Spleen (tissue), 11 donors: ENCODE measurements around the gene SREBF2. TPM values are rescaled to one million over a fixed set of nuclear protein-coding genes. Genes with fewer than 3 reads are reported as not detected.

Experiments used
- DNase-seq: peaks from one replicate; pipeline ENCODE4 v3.0.0-alpha.2; 2020
- H3K27ac ChIP-seq, 8 donors: fragments of 200-600 bp; sonication (generic) in 7 of 8; 1 replicate in 4 of 8; 2 replicates in 4 of 8; pipeline versions ENCODE4 v1.5.0 to v1.8.0; 2016 to 2021; ENCODE audit warnings: inconsistent platforms in 4 of 8, mild to moderate bottlenecking in 4 of 8, moderate library complexity in 1 of 8
- H3K27me3 ChIP-seq, 7 donors: fragments of 200-600 bp; sonication (generic) in 6 of 7; replicated peaks in 1 of 7; 1 replicate in 4 of 7; 2 replicates in 3 of 7; pipeline versions ENCODE4 v1.5.0 to v1.8.0; 2016 to 2021; ENCODE audit warnings: inconsistent platforms in 3 of 7, mild to moderate bottlenecking in 1 of 7
- H3K36me3 ChIP-seq, 6 donors: fragments of 200-600 bp; sonication (generic) in 5 of 6; 1 replicate in 4 of 6; 2 replicates in 2 of 6; pipeline versions ENCODE4 v1.5.0 to v1.8.0; 2016 to 2021; ENCODE audit warnings: inconsistent platforms in 2 of 6
- H3K4me1 ChIP-seq, 6 donors: fragments of 200-600 bp; sonication (generic) in 5 of 6; 1 replicate in 3 of 6; 2 replicates in 3 of 6; pipeline versions ENCODE4 v1.5.0 to v1.8.0; 2016 to 2021; ENCODE audit warnings: inconsistent platforms in 3 of 6
- H3K4me3 ChIP-seq, 8 donors: fragments of 200-600 bp; sonication (generic) in 7 of 8; 1 replicate in 4 of 8; 2 replicates in 4 of 8; pipeline versions ENCODE4 v1.5.0 to v1.8.0; 2016 to 2021; ENCODE audit warnings: inconsistent platforms in 4 of 8, mild to moderate bottlenecking in 4 of 8, moderate library complexity in 2 of 8
- H3K9me3 ChIP-seq, 8 donors: fragments of 200-600 bp; sonication (generic) in 7 of 8; 1 replicate in 4 of 8; 2 replicates in 4 of 8; pipeline versions ENCODE4 v1.5.0 to v1.8.0; 2016 to 2021; ENCODE audit warnings: inconsistent platforms in 4 of 8
- CTCF ChIP-seq, 11 experiments: fragments of 200-600 bp in 7 of 11; fragments of 450-650 bp in 4 of 11; sonication (generic) in 4 of 11; IDR thresholded peaks in 8 of 11; conservative IDR thresholded peaks in 3 of 11; 1 replicate in 7 of 11; 2 replicates in 4 of 11; pipeline versions ENCODE4 v1.4.0 to v1.8.0; 2016 to 2021; ENCODE audit warnings: antibody characterized with exemption in 11 of 11, inconsistent platforms in 4 of 11, mild to moderate bottlenecking in 1 of 11
- POLR2A ChIP-seq, 3 donors: fragments of 450-650 bp; IDR thresholded peaks; one replicate each; pipeline ENCODE4 v1.5.1; 2017; ENCODE audit warnings: antibody characterized with exemption in 3 of 3, mild to moderate bottlenecking in 1 of 3
- POLR2AphosphoS5 ChIP-seq, 3 donors: sonication (generic); formaldehyde crosslinking; IDR thresholded peaks; one replicate each; pipeline ENCODE4 v1.5.1; 2017; ENCODE audit warnings: antibody characterized with exemption in 3 of 3
- WGBS, 5 donors: extraction: QIAGEN DNeasy Blood & Tissue Kit in 3 of 5; methylation state at CpG; one replicate each; pipeline versions ENCODE4 v1.1.5 to v1.1.7; 2013 to 2018; 5-methylcytosine and 5-hydroxymethylcytosine counted together
- intact Hi-C: fragments of 100-400 bp; cut with DNase I; formaldehyde crosslinking; loops from one replicate; pipeline ENCODE4 v1.15.0; 2023; ENCODE audit warnings: low total_unique reads
- polyA plus RNA-seq, 3 donors: library from polyadenylated mRNA; stranded (reverse); fragments of 200-250 nt; gene quantifications; one replicate each; pipeline ENCODE4 v1.2.1, GENCODE V29; 2013
- total RNA-seq, 7 donors: library from RNA; depleted of rRNA in 3 of 7; stranded (reverse); fragments of >200 nt in 3 of 7; fragmentation: NEBNext Ultra II Directional in 4 of 7; extraction: Animal tissue kit (Norgen Biotek cat#: 25700) in 4 of 7; gene quantifications; one replicate each; pipeline versions ENCODE4 v1.1.0 to v1.2.1, GENCODE V29; 2016 to 2021
- donor health status: healthy with polysubstance abuse.
- donor health status: DM: no; HTN: no; CAD: no; lungs with moderate emphysema.
- donor health status: DM: no; HTN: no; CAD: no.
- donor health status: Bipolar disorder and iron deficiency.
- donor health status: healthy.
- donor health status: DM: no; HTN: no; CAD: no.
- donor health status: DM: yes; HTN: yes; CAD: no.

The SREBF2 gene
- total and polyA plus RNA-seq, 10 donors: 19.4 to 104 (median 63.3) TPM

DNA sequence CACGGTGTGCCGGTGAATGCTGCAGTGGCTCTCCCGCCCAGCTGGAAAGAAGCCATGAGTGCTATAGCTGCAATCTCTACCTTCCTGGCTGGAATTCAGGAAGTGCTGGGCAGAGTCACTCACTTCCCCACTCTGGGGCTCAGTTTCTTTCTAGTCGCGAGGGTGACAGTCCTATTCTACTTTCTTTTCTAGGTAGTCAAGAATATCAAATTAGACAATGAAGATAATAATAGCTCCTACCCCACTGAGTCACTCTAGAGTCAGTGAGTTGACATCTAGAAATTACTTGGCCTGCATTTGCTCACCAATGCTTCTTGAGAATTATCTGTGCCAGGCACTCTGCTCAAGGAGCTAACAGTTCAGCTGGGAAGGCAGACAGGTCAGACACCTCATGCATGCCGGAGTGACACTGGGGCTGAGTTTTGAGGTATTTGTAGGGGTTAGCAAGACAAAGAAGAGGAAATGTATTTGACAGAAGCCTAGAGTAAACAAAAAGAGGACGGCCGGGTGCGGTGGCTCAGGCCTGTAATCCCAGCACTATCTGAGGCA is 110.8 kb downstream of the SREBF2 start:
- no peak overlapping the region for H3K4me3 ChIP-seq
- DNase-seq: no peak
- peaks cover 0 to 10% (median 0%) of the 10 kb centered on the region in 7 donors for H3K27me3 ChIP-seq
- WGBS, 5 donors: 59 to 78% (median 68%) methylated on average over 9 of the region's 9 CpGs
- no peak overlapping the region for H3K27ac ChIP-seq
- peaks cover 0 to 10% (median 0%) of the 10 kb centered on the region in 6 donors for H3K36me3 ChIP-seq
- H3K9me3 ChIP-seq: no peaks in the 10 kb centered on the region
- intact Hi-C loops: loop anchor here (5.0 kb wide), 3 partner anchors 121 to 246 kb away; partner anchors contain the start of gene MEI1
- H3K4me1 ChIP-seq: peaks cover 20 to 61% (median 44%) of the 10 kb centered on the region in 6 donors
- TF ChIP-seq POLR2AphosphoS5 (IDR thresholded peaks at IDR 0.05): no peak
- TF ChIP-seq CTCF (IDR thresholded peaks at IDR 0.05 in 8 of 11, conservative IDR thresholded peaks at IDR 0.05 in 3 of 11): no peak

DNA sequence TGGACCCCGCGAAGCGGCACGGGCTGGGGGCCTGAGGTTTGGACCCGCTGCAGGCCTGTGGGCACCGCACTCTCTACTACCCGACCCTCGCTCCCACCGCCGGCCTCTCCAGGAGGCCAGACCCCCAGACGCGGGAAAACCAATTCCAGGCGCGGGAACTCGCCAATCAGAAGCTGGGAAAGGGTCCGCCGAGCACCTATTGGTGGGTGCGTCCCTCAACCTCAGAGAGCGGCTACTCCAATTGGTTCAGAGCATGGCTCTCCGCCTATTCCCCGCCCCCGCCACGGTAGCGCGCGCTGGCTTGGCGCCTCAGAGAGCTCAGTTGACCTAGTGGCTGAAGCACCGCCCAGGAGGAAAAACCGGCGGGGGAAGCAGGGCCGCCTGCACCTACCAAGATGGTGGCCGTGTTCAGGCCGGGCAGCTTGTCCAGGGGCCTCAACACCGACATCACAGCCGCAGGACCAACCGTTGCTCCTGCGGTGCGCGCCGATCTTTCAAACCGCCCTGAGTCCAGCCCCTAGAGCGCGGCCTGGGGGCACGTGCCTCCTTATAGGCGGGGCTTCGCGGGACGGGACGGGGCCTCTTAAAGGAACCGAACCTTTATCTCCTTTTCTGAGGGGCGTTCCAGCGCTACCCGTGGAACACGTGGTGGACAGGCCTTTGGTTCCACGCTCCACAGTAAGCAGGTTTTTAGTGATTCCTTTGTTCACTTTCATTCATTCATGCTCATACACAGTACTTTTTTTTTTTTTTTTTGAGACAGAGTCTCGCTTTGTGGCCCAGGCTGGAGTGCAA is 113.9 kb downstream of the SREBF2 start, which contains the start of gene CENPM:
CENPM (minus strand) TSS at position 524 of the 795 bp plus-strand sequence; CDS start at position 448, 76 bp downstream.
- peaks cover 0 to 4% (median 0%) of the 10 kb centered on the region in 6 donors for H3K36me3 ChIP-seq
- no peaks in the 10 kb centered on the region for H3K9me3 ChIP-seq
- H3K4me1 ChIP-seq: peaks cover 13 to 44% (median 22%) of the 10 kb centered on the region in 6 donors
- peak within 1 kb of the TSS in 7 of 8 donors; percentile 17 to 70 (median 59) for H3K27ac ChIP-seq
- 2 to 4% (median 2%) methylated on average over 21 to 56 of the region's 56 CpGs for WGBS, 5 donors
- intact Hi-C loops: no loop called here
- peak within 1 kb of the TSS; percentile 53 to 96 (median 82) for H3K4me3 ChIP-seq
- TF ChIP-seq CTCF (IDR thresholded peaks at IDR 0.05 in 8 of 11, conservative IDR thresholded peaks at IDR 0.05 in 3 of 11) (peak in 2 of 11 experiments; percentile 17 to 30), POLR2AphosphoS5 (IDR thresholded peaks at IDR 0.05) (peak in 2 of 3 donors; percentile 71 to 78), POLR2A (IDR thresholded peaks at IDR 0.05) (no peak)
- peaks cover 0 to 10% (median 0%) of the 10 kb centered on the region in 7 donors for H3K27me3 ChIP-seq
- DNase-seq: peak; percentile 97

DNA sequence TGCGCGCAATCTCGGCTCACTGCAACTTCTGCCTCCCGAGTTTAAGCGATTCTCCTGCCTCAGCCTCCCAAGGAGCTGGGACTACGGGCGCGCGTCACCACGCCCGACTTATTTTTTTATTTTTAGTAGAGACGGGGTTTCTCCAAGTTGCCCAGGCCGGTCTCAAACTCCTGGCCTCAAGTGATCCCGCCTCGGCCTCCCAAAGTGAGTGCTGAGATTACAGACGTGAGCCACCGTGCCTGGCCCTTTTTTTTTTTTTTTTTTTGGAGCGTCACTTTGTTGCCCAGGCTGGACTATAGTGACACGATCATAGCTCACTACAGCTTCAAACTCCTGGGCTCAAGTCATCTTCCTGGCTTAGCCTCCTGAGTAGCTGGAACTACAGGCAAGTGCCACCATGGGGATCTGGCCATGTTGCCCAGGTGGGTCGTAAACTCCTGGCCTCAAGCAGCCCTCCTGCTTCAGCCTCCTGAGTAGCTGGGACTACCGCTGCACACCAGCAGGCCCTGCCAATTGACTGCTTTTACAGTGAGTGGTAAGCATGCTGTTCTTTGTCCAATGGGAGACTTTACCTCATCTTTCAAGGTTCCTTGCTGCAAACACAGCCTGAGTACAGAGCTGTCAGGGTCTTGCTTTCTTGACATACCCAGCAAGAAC is 114.6 kb downstream of the SREBF2 start:
- Histone ChIP-seq H3K27me3 (peaks cover 0 to 10% (median 0%) of the 10 kb centered on the region in 7 donors), H3K4me1 (peaks cover 13 to 51% (median 22%) of the 10 kb centered on the region in 6 donors), H3K27ac (peak overlapping the region in 4 of 8 donors; percentile 17 to 70 (median 56)), H3K4me3 (peak overlapping the region in 7 of 8 donors; percentile 61 to 96 (median 83)), H3K9me3 (no peaks in the 10 kb centered on the region), H3K36me3 (peaks cover 0 to 4% (median 0%) of the 10 kb centered on the region in 6 donors)
- 74 to 81% (median 76%) methylated on average over 20 to 21 of the region's 21 CpGs for WGBS, 5 donors
- no peak for TF ChIP-seq POLR2A (IDR thresholded peaks at IDR 0.05)
- no peak for TF ChIP-seq CTCF (IDR thresholded peaks at IDR 0.05 in 8 of 11, conservative IDR thresholded peaks at IDR 0.05 in 3 of 11)
- TF ChIP-seq POLR2AphosphoS5 (IDR thresholded peaks at IDR 0.05): no peak
- no peak for DNase-seq
- intact Hi-C loops: no loop called here
